Sigmoid colon (tissue), 4 donors: ENCODE measurements around the gene SUSD1.

Experiments
- CTCF ChIP-seq, 4 experiments: fragments of 450-650 bp in 3 of 4; fragments of 200-600 bp in 1 of 4; IDR thresholded peaks; one replicate each; pipeline ENCODE4 v1.5.1; 2016 to 2019; ENCODE audit warnings: antibody characterized with exemption in 4 of 4, mild to moderate bottlenecking in 3 of 4, moderate library complexity in 2 of 4
- POLR2AphosphoS5 ChIP-seq, 4 donors: sonication (generic); formaldehyde crosslinking; IDR thresholded peaks; one replicate each; pipeline ENCODE4 v1.6.1; 2017; ENCODE audit warnings: antibody characterized with exemption in 4 of 4

GRCh38 chr9:112115109-112115508 lies 60.0 kb downstream of the SUSD1 start:
- TF ChIP-seq CTCF (IDR thresholded peaks at IDR 0.05), result no peak
- no peak for TF ChIP-seq POLR2AphosphoS5 (IDR thresholded peaks at IDR 0.05)
